Keratinocyte (primary cell): Measurements from ENCODE around the gene SYDE2. TPM values are rescaled to one million over a fixed set of nuclear protein-coding genes. Genes with fewer than 3 reads are reported as not detected.

Experiments
- DNase-seq: peaks from one replicate; pipeline ENCODE4 v3.0.0-alpha.2; 2011; ENCODE audit warnings: low read depth, missing footprints, low spot score
- FAIRE-seq: peaks from 2 replicates; lab custom pipeline; 2011; peaks lifted over from hg19 to GRCh38; lab: Jason Lieb, UNC
- H2AFZ ChIP-seq: 2 replicates; pipeline ENCODE4 v1.6.0; 2012; ENCODE audit warnings: low read length, control low read depth, inconsistent platforms; ENCODE audit not compliant: control insufficient read depth
- H3K27ac ChIP-seq: 2 replicates; pipeline ENCODE4 v1.5.1; 2011; ENCODE audit warnings: low read length; ENCODE audit not compliant: control insufficient read depth, insufficient read depth
- H3K27me3 ChIP-seq: 3 replicates; pipeline ENCODE4 v1.6.0; 2011; ENCODE audit warnings: low read length; ENCODE audit not compliant: control insufficient read depth, insufficient read depth; ENCODE audit errors: extremely low read depth
- H3K36me3 ChIP-seq, 2 experiments: 2 replicates in 1 of 2; 3 replicates in 1 of 2; pipeline ENCODE4 v1.5.1; 2011; ENCODE audit warnings: low read length in 2 of 2, mild to moderate bottlenecking in 1 of 2; ENCODE audit not compliant: control insufficient read depth in 2 of 2, insufficient read depth in 2 of 2; ENCODE audit errors: extremely low read depth in 1 of 2
- H3K4me1 ChIP-seq: 3 replicates; pipeline ENCODE4 v1.5.1; 2011; ENCODE audit warnings: low read length; ENCODE audit not compliant: control insufficient read depth, insufficient read depth; ENCODE audit errors: extremely low read depth
- H3K4me2 ChIP-seq: 3 replicates; pipeline ENCODE4 v1.6.0; 2011; ENCODE audit warnings: low read depth, low read length; ENCODE audit not compliant: control insufficient read depth, insufficient read depth; ENCODE audit errors: extremely low read depth
- H3K4me3 ChIP-seq, 3 experiments: fragments of 200-600 bp in 1 of 3; sonication (generic) in 1 of 3; 2 replicates in 2 of 3; 3 replicates in 1 of 3; pipeline ENCODE4 v1.5.1; 2011 to 2016; ENCODE audit warnings: low read length in 3 of 3, mild to moderate bottlenecking in 3 of 3, control low read depth in 2 of 3, inconsistent platforms in 1 of 3, low read depth in 1 of 3, mixed read lengths in 1 of 3, mixed run types in 1 of 3, moderate library complexity in 1 of 3; ENCODE audit not compliant: control insufficient read depth in 2 of 3, insufficient read depth in 2 of 3; ENCODE audit errors: extremely low read depth in 1 of 3
- H3K79me2 ChIP-seq: 2 replicates; pipeline ENCODE4 v1.6.0; 2012; ENCODE audit warnings: low read length; ENCODE audit not compliant: control insufficient read depth, insufficient read depth
- H3K9ac ChIP-seq: 3 replicates; pipeline ENCODE4 v1.6.0; 2011; ENCODE audit warnings: low read length; ENCODE audit not compliant: control insufficient read depth, insufficient read depth; ENCODE audit errors: extremely low read depth
- H3K9me1 ChIP-seq: 3 replicates; pipeline ENCODE4 v1.6.0; 2011; ENCODE audit warnings: low read length; ENCODE audit not compliant: control insufficient read depth, insufficient read depth; ENCODE audit errors: extremely low read depth
- H3K9me3 ChIP-seq: 2 replicates; pipeline ENCODE4 v1.5.1; 2012; ENCODE audit warnings: low read depth, low read length; ENCODE audit not compliant: control insufficient read depth
- H4K20me1 ChIP-seq: 3 replicates; pipeline ENCODE4 v1.6.0; 2011; ENCODE audit warnings: low read length; ENCODE audit not compliant: control insufficient read depth, insufficient read depth; ENCODE audit errors: extremely low read depth
- EZH2 ChIP-seq: IDR thresholded peaks from one replicate; pipeline ENCODE4 v1.6.1; 2012; ENCODE audit warnings: inconsistent platforms, mild to moderate bottlenecking, low read length, moderate library complexity
- dilution Hi-C: fragments of 300-500 bp; cut with MboI; formaldehyde crosslinking; loops from one replicate; pipeline ENCODE4 v1.7.0; 2020; ENCODE audit warnings: low sequenced_read_pairs; ENCODE audit not compliant: extremely low pct_ligation_motif_present
- polyA plus RNA-seq, 5 experiments: library from polyadenylated mRNA; depleted of rRNA in 3 of 5; stranded (reverse) in 3 of 5; stranded (forward) in 1 of 5; unstranded in 1 of 5; fragments of >200 nt; gene quantifications; 1 replicate in 1 of 5; 2 replicates in 3 of 5; 3 replicates in 1 of 5; pipeline versions ENCODE4 v1.2.1 to v1.2.3, GENCODE V29; 2011 to 2012; ENCODE audit warnings: missing spikeins in 2 of 5, low read depth in 1 of 5, low replicate concordance in 1 of 5
- TF ChIP-seq, protein P1 (sequence below), 3 experiments: IDR thresholded peaks in 1 of 3; conservative IDR thresholded peaks in 1 of 3; optimal IDR thresholded peaks in 1 of 3; 2 replicates in 2 of 3; 3 replicates in 1 of 3; pipeline versions ENCODE3 to v1.5.1; 2011; ENCODE audit warnings: low read length in 3 of 3, mild to moderate bottlenecking in 3 of 3, moderate library complexity in 2 of 3, control low read depth in 1 of 3, inconsistent platforms in 1 of 3; ENCODE audit not compliant: insufficient read depth in 2 of 3; ENCODE audit errors: extremely low read depth in 1 of 3

SYDE2 gene
- polyA plus RNA-seq, 1 donor (not counting 4 experiments of a cell fraction or from before 2014, with no cell fraction given), result 1.7 TPM

DNA sequence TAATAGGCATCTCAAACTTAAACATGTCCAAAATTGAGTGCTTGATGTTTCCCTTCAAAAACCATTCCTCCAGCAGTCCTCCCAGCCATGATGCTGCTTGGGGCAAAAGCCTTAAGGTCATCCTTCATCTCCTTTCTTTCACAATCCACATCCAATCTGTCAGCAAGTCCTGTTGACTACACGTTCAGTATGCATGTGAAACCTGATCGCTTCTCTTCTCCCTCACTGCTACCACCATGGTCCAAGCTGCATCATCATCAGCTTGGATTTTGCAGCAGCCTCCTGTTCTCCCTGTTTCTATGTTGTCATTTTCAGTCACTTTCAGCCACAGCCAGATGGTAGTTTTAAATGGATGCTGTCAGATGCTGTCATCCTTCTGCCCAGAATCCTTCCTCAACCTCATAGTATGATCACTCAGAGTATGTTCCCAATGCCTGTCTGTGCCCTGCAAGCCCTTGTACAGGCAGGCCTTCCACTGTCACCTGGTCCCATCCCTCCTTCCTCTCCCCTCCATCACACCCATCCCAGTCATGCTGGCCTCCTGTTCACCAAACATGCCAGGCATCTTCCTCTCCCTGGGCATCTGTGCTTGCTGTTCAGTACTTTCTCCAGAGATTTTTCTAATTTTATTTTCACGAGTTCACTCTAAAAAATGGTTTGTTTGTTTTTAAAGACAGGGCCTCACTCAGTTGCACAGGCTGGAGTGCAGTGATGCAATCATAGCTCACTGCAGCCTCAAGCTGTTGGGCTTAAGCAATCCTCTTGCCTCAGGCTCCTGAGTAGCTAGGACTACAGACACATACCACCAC lies 66.0 kb downstream of the SYDE2 start:
- peaks cover 6% of the 10 kb centered on the region for H3K4me1 ChIP-seq
- no peaks in the 10 kb centered on the region for H3K27me3 ChIP-seq
- DNase-seq (no peak), FAIRE-seq (peak; percentile 58)
- no peaks in the 10 kb centered on the region for H3K9me3 ChIP-seq
- no peak overlapping the region for H3K9ac ChIP-seq
- H3K79me2 ChIP-seq, result no peaks in the 10 kb centered on the region
- no peak overlapping the region for H3K4me3 ChIP-seq
- dilution Hi-C loops, result no loop called here
- no peaks in the 10 kb centered on the region for H3K9me1 ChIP-seq
- H3K4me2 ChIP-seq, result no peak overlapping the region
- no peaks in the 10 kb centered on the region for H3K36me3 ChIP-seq
- H3K27ac ChIP-seq, result no peak overlapping the region
- H4K20me1 ChIP-seq, result no peaks in the 10 kb centered on the region
- no peak overlapping the region for H2AFZ ChIP-seq
- no peak for TF ChIP-seq EZH2
- TF ChIP-seq, protein P1, sequence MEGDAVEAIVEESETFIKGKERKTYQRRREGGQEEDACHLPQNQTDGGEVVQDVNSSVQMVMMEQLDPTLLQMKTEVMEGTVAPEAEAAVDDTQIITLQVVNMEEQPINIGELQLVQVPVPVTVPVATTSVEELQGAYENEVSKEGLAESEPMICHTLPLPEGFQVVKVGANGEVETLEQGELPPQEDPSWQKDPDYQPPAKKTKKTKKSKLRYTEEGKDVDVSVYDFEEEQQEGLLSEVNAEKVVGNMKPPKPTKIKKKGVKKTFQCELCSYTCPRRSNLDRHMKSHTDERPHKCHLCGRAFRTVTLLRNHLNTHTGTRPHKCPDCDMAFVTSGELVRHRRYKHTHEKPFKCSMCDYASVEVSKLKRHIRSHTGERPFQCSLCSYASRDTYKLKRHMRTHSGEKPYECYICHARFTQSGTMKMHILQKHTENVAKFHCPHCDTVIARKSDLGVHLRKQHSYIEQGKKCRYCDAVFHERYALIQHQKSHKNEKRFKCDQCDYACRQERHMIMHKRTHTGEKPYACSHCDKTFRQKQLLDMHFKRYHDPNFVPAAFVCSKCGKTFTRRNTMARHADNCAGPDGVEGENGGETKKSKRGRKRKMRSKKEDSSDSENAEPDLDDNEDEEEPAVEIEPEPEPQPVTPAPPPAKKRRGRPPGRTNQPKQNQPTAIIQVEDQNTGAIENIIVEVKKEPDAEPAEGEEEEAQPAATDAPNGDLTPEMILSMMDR (optimal IDR thresholded peaks at IDR 0.05 in 1 of 3, IDR thresholded peaks at IDR 0.05 in 1 of 3, conservative IDR thresholded peaks at IDR 0.05 in 1 of 3; ENCODE audit: extremely low read depth in 1 of 3, insufficient read depth in 2 of 3, low read length in 3 of 3), result no peak

DNA sequence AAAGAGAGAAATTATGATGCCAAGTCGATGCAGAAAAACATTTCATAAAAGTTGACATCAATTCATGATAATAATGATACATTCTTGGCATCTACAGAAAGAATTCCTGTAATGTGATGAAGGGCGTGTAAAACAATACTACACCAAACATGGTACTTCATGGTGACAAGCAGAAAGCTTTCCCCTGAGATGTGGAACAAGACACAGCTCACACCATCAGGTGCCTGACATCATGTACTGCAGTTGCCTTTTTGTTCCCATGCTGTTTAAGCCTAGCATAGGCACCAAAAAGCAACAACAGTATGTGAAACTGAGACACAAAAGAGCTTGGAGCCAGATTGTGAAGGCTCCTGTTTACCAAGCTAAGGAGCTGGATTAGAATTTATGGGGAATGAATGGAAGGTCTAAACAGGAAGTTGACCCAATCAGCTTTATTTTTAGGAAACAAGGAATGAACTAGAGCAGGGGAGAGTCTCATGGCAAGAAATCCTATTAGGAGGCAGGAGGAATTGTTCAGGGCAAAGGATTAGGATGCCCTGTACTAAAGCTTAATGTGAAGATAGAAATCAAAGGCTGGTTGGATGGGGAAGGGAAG lies 67.2 kb downstream of the SYDE2 start:
- no peaks in the 10 kb centered on the region for H3K9me1 ChIP-seq
- no peak overlapping the region for H3K4me3 ChIP-seq
- no peaks in the 10 kb centered on the region for H4K20me1 ChIP-seq
- TF ChIP-seq EZH2, result no peak
- TF ChIP-seq, protein P1 (optimal IDR thresholded peaks at IDR 0.05 in 1 of 3, IDR thresholded peaks at IDR 0.05 in 1 of 3, conservative IDR thresholded peaks at IDR 0.05 in 1 of 3; ENCODE audit: extremely low read depth in 1 of 3, insufficient read depth in 2 of 3, low read length in 3 of 3), result no peak
- peaks cover 6% of the 10 kb centered on the region for H3K4me1 ChIP-seq
- dilution Hi-C loops, result no loop called here
- H3K9ac ChIP-seq, result no peak overlapping the region
- H2AFZ ChIP-seq, result no peak overlapping the region
- H3K9me3 ChIP-seq, result no peaks in the 10 kb centered on the region
- peak; percentile 23 for FAIRE-seq
- H3K79me2 ChIP-seq, result no peaks in the 10 kb centered on the region
- no peak overlapping the region for H3K4me2 ChIP-seq
- DNase-seq, result no peak
- H3K27me3 ChIP-seq, result no peaks in the 10 kb centered on the region
- H3K27ac ChIP-seq, result no peak overlapping the region
- H3K36me3 ChIP-seq, result no peaks in the 10 kb centered on the region
